ENCODE data around the gene THBS2.

- TF ChIP-seq CTCF (IDR thresholded peaks at IDR 0.05 in 2 of 3, conservative IDR thresholded peaks at IDR 0.05 in 1 of 3; ENCODE audit: control insufficient read depth in 2 of 3, extremely low read depth in 1 of 3, insufficient read depth in 1 of 3, low read depth in 3 of 3, low read length in 3 of 3) (no peak), HDAC2 (IDR thresholded peaks at IDR 0.05) (no peak)
These were observed 14.6 kb upstream of the THBS2 start for GRCh38 chr6:169268276-169268675.

Measured in GM12878 (cell line).